GM23338 (cell line): ENCODE results near the gene REC8.

Experiments
- CREB1 ChIP-seq: fragments of 250-450 bp; sonication (Bioruptor Pico); IDR thresholded peaks from 2 replicates; pipeline ENCODE4 v1.5.0; 2020; ENCODE audit warnings: low read depth, mild to moderate bottlenecking, moderate library complexity
- EZH2 ChIP-seq: fragments of 200-600 bp; sonication (generic); IDR thresholded peaks from one replicate; pipeline ENCODE4 v1.8.0; 2017; ENCODE audit warnings: antibody characterized with exemption, mild to moderate bottlenecking, low read depth; ENCODE audit not compliant: unreplicated experiment
- EZH2phosphoT487 ChIP-seq: fragments of 200-600 bp; sonication (generic); IDR thresholded peaks from one replicate; pipeline ENCODE4 v1.8.1; 2018; ENCODE audit warnings: antibody characterized with exemption; ENCODE audit not compliant: unreplicated experiment
- JUNB ChIP-seq: IDR thresholded peaks from one replicate; pipeline ENCODE4 v1.6.1; 2016; ENCODE audit warnings: antibody characterized with exemption; ENCODE audit not compliant: unreplicated experiment
- NANOG ChIP-seq: IDR thresholded peaks from 2 replicates; pipeline ENCODE4 v1.6.1; 2016; ENCODE audit warnings: antibody characterized with exemption, borderline replicate concordance
- POLR2AphosphoS5 ChIP-seq: IDR thresholded peaks from 2 replicates; pipeline ENCODE4 v1.6.1; 2016; ENCODE audit warnings: antibody characterized with exemption, low read depth
- STAT1 ChIP-seq: IDR thresholded peaks from one replicate; pipeline ENCODE4 v1.6.1; 2016; ENCODE audit warnings: antibody characterized with exemption; ENCODE audit not compliant: unreplicated experiment
- ZNF114 ChIP-seq: fragments of 250-450 bp; sonication (Bioruptor Pico); IDR thresholded peaks from 2 replicates; pipeline ENCODE4 v1.5.0; 2020; ENCODE audit warnings: mild to moderate bottlenecking, moderate library complexity
- ZNF331 ChIP-seq: fragments of 250-450 bp; sonication (Bioruptor Pico); IDR thresholded peaks from 2 replicates; pipeline ENCODE4 v1.5.0; 2020; ENCODE audit warnings: low read depth, mild to moderate bottlenecking, moderate library complexity
- TF ChIP-seq, protein P1 (sequence below): IDR thresholded peaks from one replicate; pipeline ENCODE4 v1.6.1; 2018; ENCODE audit warnings: antibody characterized with exemption; ENCODE audit not compliant: unreplicated experiment
- TF ChIP-seq, protein P2 (sequence below): fragments of 250-450 bp; sonication (Bioruptor Pico); IDR thresholded peaks from 2 replicates; pipeline ENCODE4 v1.5.0; 2020; ENCODE audit warnings: mild to moderate bottlenecking, moderate library complexity
- TF ChIP-seq, protein P3 (sequence below), 2 experiments: fragments of 200-600 bp in 1 of 2; sonication (generic) in 1 of 2; conservative IDR thresholded peaks; 2 replicates each; pipeline versions ENCODE4 v1.5.1 to v1.6.1; 2016 to 2017; ENCODE audit warnings: antibody characterized with exemption in 2 of 2, low read depth in 2 of 2, mild to moderate bottlenecking in 2 of 2, moderate library complexity in 1 of 2
- TF ChIP-seq, protein P4 (sequence below): IDR thresholded peaks from 2 replicates; pipeline ENCODE4 v1.6.1; 2016; ENCODE audit warnings: antibody characterized with exemption

DNA sequence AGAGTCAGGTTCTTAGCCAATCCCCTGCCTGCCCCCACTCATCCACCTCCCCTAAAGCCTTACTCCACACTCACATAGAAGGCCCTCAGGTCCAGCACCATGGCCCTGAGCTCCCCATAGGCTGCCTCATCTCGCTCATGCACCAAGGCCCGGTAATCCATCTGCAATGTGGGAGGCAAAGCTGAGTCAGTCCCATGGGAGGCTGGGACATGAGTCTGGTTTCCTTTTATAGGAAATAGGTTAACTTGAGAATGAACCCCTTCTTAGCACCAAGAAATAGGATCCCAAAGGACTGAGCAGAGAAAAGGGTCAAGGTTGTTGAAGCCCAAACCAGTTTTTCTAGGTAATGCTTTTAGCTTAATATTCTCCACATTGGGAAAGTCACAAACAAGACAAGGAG, 28.4 kb upstream of the REC8 start:
- TF ChIP-seq EZH2 = no peak
- TF ChIP-seq, protein P1, sequence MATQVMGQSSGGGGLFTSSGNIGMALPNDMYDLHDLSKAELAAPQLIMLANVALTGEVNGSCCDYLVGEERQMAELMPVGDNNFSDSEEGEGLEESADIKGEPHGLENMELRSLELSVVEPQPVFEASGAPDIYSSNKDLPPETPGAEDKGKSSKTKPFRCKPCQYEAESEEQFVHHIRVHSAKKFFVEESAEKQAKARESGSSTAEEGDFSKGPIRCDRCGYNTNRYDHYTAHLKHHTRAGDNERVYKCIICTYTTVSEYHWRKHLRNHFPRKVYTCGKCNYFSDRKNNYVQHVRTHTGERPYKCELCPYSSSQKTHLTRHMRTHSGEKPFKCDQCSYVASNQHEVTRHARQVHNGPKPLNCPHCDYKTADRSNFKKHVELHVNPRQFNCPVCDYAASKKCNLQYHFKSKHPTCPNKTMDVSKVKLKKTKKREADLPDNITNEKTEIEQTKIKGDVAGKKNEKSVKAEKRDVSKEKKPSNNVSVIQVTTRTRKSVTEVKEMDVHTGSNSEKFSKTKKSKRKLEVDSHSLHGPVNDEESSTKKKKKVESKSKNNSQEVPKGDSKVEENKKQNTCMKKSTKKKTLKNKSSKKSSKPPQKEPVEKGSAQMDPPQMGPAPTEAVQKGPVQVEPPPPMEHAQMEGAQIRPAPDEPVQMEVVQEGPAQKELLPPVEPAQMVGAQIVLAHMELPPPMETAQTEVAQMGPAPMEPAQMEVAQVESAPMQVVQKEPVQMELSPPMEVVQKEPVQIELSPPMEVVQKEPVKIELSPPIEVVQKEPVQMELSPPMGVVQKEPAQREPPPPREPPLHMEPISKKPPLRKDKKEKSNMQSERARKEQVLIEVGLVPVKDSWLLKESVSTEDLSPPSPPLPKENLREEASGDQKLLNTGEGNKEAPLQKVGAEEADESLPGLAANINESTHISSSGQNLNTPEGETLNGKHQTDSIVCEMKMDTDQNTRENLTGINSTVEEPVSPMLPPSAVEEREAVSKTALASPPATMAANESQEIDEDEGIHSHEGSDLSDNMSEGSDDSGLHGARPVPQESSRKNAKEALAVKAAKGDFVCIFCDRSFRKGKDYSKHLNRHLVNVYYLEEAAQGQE = no peak
- TF ChIP-seq POLR2AphosphoS5 = no peak
- TF ChIP-seq, protein P2, sequence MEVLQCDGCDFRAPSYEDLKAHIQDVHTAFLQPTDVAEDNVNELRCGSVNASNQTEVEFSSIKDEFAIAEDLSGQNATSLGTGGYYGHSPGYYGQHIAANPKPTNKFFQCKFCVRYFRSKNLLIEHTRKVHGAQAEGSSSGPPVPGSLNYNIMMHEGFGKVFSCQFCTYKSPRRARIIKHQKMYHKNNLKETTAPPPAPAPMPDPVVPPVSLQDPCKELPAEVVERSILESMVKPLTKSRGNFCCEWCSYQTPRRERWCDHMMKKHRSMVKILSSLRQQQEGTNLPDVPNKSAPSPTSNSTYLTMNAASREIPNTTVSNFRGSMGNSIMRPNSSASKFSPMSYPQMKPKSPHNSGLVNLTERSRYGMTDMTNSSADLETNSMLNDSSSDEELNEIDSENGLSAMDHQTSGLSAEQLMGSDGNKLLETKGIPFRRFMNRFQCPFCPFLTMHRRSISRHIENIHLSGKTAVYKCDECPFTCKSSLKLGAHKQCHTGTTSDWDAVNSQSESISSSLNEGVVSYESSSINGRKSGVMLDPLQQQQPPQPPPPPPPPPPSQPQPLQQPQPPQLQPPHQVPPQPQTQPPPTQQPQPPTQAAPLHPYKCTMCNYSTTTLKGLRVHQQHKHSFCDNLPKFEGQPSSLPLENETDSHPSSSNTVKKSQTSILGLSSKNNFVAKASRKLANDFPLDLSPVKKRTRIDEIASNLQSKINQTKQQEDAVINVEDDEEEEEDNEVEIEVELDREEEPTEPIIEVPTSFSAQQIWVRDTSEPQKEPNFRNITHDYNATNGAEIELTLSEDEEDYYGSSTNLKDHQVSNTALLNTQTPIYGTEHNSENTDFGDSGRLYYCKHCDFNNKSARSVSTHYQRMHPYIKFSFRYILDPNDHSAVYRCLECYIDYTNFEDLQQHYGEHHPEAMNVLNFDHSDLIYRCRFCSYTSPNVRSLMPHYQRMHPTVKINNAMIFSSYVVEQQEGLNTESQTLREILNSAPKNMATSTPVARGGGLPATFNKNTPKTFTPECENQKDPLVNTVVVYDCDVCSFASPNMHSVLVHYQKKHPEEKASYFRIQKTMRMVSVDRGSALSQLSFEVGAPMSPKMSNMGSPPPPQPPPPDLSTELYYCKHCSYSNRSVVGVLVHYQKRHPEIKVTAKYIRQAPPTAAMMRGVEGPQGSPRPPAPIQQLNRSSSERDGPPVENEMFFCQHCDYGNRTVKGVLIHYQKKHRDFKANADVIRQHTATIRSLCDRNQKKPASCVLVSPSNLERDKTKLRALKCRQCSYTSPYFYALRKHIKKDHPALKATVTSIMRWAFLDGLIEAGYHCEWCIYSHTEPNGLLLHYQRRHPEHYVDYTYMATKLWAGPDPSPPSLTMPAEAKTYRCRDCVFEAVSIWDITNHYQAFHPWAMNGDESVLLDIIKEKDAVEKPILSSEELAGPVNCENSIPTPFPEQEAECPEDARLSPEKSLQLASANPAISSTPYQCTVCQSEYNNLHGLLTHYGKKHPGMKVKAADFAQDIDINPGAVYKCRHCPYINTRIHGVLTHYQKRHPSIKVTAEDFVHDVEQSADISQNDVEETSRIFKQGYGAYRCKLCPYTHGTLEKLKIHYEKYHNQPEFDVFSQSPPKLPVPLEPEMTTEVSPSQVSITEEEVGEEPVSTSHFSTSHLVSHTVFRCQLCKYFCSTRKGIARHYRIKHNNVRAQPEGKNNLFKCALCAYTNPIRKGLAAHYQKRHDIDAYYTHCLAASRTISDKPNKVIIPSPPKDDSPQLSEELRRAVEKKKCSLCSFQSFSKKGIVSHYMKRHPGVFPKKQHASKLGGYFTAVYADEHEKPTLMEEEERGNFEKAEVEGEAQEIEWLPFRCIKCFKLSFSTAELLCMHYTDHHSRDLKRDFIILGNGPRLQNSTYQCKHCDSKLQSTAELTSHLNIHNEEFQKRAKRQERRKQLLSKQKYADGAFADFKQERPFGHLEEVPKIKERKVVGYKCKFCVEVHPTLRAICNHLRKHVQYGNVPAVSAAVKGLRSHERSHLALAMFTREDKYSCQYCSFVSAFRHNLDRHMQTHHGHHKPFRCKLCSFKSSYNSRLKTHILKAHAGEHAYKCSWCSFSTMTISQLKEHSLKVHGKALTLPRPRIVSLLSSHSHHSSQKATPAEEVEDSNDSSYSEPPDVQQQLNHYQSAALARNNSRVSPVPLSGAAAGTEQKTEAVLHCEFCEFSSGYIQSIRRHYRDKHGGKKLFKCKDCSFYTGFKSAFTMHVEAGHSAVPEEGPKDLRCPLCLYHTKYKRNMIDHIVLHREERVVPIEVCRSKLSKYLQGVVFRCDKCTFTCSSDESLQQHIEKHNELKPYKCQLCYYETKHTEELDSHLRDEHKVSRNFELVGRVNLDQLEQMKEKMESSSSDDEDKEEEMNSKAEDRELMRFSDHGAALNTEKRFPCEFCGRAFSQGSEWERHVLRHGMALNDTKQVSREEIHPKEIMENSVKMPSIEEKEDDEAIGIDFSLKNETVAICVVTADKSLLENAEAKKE (CRISPR knock-in tag) = no peak
- TF ChIP-seq, protein P3, sequence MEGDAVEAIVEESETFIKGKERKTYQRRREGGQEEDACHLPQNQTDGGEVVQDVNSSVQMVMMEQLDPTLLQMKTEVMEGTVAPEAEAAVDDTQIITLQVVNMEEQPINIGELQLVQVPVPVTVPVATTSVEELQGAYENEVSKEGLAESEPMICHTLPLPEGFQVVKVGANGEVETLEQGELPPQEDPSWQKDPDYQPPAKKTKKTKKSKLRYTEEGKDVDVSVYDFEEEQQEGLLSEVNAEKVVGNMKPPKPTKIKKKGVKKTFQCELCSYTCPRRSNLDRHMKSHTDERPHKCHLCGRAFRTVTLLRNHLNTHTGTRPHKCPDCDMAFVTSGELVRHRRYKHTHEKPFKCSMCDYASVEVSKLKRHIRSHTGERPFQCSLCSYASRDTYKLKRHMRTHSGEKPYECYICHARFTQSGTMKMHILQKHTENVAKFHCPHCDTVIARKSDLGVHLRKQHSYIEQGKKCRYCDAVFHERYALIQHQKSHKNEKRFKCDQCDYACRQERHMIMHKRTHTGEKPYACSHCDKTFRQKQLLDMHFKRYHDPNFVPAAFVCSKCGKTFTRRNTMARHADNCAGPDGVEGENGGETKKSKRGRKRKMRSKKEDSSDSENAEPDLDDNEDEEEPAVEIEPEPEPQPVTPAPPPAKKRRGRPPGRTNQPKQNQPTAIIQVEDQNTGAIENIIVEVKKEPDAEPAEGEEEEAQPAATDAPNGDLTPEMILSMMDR (conservative IDR thresholded peaks at IDR 0.05; ENCODE audit: low read depth in 2 of 2) = no peak
- no peak for TF ChIP-seq JUNB
- TF ChIP-seq ZNF331 (CRISPR knock-in tag) = no peak
- TF ChIP-seq, protein P4, sequence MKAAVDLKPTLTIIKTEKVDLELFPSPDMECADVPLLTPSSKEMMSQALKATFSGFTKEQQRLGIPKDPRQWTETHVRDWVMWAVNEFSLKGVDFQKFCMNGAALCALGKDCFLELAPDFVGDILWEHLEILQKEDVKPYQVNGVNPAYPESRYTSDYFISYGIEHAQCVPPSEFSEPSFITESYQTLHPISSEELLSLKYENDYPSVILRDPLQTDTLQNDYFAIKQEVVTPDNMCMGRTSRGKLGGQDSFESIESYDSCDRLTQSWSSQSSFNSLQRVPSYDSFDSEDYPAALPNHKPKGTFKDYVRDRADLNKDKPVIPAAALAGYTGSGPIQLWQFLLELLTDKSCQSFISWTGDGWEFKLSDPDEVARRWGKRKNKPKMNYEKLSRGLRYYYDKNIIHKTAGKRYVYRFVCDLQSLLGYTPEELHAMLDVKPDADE = no peak
- TF ChIP-seq EZH2phosphoT487 = no peak
- TF ChIP-seq CREB1 (CRISPR knock-in tag) = no peak
- TF ChIP-seq NANOG = no peak
- no peak for TF ChIP-seq ZNF114 (CRISPR knock-in tag)
- TF ChIP-seq STAT1 = no peak
